ENCODE measurements around the gene RABL6. TPM values are rescaled to one million over a fixed set of nuclear protein-coding genes. Genes with fewer than 3 reads are reported as not detected.
"Not testable (repeated sequence)": the region's sequence is repeated elsewhere in the genome, so short reads cannot be mapped to it uniquely, and the experiment has no call there.

Gene RABL6
- polyA plus RNA-seq, 3 donors = 58.6 to 61.1 (median 59.7) TPM

- no peak for DNase-seq (ENCODE audit: low read depth in 3 of 3, low spot score in 2 of 3)
These were observed 14.4 kb upstream of the RABL6 start for GRCh38 chr9:136793086-136793946.

- no peak for DNase-seq (ENCODE audit: low read depth in 3 of 3, low spot score in 2 of 3)
These were observed 13.3 kb upstream of the RABL6 start for GRCh38 chr9:136794281-136794999.

GRCh38 chr9:136795000-136795348, 12.8 kb upstream of the RABL6 start:
- DNase-seq (ENCODE audit: low read depth in 3 of 3, low spot score in 2 of 3) = no peak

GRCh38 chr9:136796238-136796774, 11.4 kb upstream of the RABL6 start, which contains the start of gene CCDC183:
CCDC183 (plus strand) TSS chr9:136796338; CDS start chr9:136796398, 60 bp downstream.
- no peak for DNase-seq (ENCODE audit: low read depth in 3 of 3, low spot score in 2 of 3)

GRCh38 chr9:136796775-136797347, 10.9 kb upstream of the RABL6 start:
- not testable (repeated sequence) for DNase-seq (ENCODE audit: low read depth in 3 of 3, low spot score in 2 of 3)

DNA sequence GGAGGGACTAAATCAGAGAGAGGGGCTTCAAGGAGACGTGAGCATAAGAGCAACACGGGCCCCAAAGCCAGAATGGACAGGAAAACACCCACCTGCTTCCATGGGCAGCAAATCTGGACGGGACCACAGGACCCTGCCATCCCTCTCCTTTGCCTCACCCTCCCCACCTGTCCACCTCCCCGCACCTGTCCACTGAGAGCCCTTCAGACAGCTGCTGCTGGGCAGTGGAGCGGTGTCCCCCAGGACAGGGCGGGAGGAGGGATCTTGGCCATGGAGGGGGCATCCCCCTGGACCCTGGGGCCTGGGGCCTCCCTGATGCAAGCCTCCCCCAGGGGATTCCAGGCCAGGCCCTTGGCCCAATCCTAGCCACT, 9.1 kb upstream of the RABL6 start:
- no peak for DNase-seq (ENCODE audit: low read depth in 3 of 3, low spot score in 2 of 3)

DNA sequence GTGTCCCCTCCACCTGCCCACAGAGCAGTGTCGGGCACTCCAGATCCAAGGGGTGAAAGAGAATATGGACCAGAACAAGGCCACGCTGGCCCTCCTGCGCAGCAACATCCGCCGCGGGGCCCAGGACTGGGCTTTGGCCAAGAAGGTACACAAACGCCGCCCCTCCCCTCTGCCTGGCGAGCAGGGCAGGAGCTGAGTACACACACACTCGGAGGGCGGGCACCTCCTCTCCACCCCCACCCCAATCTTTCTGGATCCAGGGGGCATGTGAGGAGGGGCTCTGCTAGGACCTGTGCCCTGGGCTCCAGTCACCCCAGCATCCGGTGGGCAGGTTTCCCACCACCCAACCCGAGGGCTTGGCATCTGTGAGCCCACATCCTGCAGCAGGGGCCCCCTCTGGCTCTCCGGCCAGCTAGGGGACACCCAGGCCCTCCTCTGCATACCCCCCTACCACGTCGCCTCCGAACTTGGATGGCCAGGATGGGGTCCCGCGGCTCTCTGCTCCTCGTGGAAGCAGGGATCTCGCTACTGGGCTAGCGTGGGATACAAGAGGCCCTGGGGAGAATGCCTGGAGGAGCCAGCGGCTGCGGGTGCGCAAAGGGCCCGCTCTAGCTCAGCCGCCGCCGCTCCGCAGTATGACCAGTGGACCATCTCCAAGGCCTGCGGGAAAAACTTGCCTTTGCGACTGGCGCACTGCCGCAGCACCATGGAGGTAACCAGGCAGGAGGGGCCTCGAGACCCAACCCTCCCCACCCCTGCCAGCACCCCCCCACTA, 8.5 kb upstream of the RABL6 start:
- DNase-seq (ENCODE audit: low read depth in 3 of 3, low spot score in 2 of 3) = no peak

- no peak for DNase-seq (ENCODE audit: low read depth in 3 of 3, low spot score in 2 of 3)
These were observed 7.7 kb upstream of the RABL6 start for GRCh38 chr9:136799854-136800657.

- no peak for DNase-seq (ENCODE audit: low read depth in 3 of 3, low spot score in 2 of 3)
These were observed 5.4 kb upstream of the RABL6 start for GRCh38 chr9:136802321-136802720.

DNA sequence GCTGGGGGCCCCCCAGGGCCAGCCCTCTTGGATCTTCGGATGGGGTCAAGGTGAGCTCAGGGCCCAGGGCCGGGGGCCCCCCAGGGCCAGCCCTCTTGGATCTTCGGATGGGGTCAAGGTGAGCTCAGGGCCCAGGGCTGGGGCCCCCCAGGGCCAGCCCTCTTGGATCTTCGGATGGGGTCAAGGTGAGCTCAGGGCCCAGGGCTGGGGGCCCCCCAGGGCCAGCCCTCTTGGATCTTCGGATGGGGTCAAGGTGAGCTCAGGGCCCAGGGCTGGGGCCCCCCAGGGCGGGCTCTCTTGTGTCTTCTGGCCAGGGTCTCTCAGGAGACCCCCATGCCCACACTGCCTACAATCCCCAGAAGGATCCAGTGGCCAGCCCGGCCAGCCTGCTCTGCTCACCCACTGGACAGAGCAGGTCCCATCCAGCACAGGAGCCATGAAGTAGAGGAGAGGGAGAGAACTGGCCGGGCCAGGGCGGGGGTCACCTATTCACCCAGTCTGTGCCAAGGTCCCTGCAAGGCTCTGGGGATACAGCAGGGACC, 4.7 kb upstream of the RABL6 start:
- DNase-seq (ENCODE audit: low read depth in 3 of 3, low spot score in 2 of 3) = not testable (repeated sequence)

DNA sequence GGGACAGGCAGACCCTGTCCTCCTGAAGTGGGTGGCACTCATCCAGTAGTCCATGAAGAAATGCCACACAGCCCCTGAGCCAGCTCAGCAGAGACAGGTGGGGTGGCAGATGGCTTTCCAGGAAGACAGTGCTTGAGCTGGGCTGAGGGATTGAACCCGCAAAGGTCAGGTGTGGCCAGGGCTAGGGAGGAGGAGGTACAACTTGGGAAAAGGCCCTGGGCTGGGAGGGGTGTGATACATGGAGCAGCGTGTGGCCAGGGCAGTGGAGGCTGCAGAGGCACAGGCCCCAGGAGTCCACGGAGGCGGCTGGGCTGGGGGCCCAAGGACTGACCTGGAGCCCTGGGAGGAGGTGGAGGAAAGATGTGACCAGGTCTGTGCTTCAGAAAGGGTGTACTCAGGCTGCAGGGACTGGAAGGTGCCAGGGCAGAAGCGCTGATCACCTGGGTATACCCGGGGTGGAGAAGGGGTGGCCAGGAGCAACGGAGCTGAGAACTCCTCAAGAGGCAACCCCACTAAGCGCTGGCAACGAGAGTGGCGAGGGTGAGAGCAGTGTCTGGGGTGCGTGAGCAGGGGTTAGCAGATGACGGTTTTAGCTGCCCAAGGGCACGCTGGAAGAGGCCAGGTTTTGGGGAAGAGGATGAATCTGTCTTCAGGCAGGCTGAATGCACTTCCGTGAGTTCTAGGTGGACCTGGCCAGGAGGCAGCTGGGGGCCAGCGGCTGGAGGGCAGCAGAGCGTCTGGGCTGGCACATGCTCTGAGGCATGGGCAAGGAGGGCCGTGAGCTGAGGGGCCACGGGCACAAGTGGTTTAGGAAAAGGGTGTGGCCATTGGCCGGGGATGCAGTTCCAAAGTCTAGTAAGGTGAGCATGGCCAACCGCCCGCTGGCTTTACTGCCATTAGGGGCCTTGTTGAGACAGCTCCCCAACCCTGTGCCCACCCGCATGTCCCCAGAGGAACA, 3.9 kb upstream of the RABL6 start:
- no peak for DNase-seq (ENCODE audit: low read depth in 3 of 3, low spot score in 2 of 3)

DNA sequence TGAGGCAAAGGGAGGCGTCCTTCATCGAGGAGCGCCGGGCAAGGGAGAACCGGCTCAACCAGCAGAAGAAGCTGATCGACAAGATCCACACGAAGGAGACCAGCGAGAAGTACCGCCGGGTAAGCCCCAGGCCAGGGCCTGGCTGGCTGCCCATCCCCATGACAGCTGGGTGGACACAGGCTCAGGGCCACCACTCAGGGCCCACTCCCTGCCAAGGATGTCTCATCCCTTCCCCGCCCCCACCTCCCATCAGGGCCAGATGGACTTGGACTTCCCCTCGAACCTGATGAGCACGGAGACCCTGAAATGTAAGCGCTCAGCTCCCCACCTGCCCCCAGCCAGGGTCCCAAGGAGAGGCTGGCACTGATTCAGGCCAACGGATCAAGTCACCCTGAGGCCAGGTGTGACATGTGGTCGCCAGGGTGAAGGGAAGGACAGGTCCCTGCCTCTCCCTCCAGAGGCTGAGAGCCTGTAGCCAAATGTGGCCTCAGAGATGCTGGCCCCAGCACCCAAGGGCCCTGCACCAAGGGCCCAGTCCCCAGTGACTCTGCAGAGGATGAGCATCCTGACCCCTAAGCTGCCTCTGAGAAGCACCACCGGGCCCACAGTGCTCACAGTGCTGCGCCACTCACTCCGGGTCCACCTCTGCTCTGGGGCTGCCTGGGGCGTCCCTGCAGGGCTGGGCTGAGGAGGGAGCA, 3.1 kb upstream of the RABL6 start:
- DNase-seq (ENCODE audit: low read depth in 3 of 3, low spot score in 2 of 3) = no peak

- DNase-seq (ENCODE audit: low read depth in 3 of 3, low spot score in 2 of 3) = no peak
These were observed 2.5 kb upstream of the RABL6 start for GRCh38 chr9:136805207-136805740.

- DNase-seq (ENCODE audit: low read depth in 3 of 3, low spot score in 2 of 3) = no peak
These were observed 1.7 kb upstream of the RABL6 start for GRCh38 chr9:136806067-136806466.

DNA sequence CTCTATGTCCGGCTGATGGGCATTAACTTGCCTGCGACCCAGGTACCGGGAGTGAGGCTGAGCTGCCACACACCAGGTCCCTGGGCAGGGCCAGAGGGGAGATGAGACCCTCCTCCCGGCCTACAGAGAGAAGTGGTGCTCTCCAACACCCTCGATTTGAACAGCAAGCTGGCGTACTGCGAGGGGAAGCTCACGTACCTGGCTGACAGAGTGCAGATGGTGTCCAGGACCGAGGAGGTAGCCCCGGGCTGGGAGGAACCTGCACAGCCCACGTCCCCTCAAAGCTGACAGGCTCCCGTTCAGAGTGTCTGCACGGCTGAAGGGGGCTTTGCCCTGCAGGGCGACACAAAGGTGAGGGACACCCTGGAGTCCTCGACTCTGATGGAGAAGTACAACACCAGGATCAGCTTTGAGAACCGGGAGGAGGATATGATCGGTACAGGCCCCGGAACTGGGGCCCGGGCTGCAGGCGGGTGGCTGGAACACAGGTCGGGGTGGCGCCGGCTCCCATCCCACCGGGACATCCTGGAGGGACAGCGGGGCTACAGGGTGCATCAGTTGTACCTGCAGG, 1.0 kb upstream of the RABL6 start:
- DNase-seq (ENCODE audit: low read depth in 3 of 3, low spot score in 2 of 3) = no peak

GRCh38 chr9:136808075-136808805, 492 bp downstream of the RABL6 start:
- no peak for DNase-seq (ENCODE audit: low read depth in 3 of 3, low spot score in 2 of 3)

GRCh38 chr9:136808806-136809158, 1.0 kb downstream of the RABL6 start:
- DNase-seq (ENCODE audit: low read depth in 3 of 3, low spot score in 2 of 3) = no peak
